Loucy (cell line): ENCODE results near the gene C18orf32.

Source experiments
- CTCF ChIP-seq: fragments of 200-600 bp; sonication (generic); conservative IDR thresholded peaks from 2 replicates; pipeline ENCODE4 v1.5.1; 2014; ENCODE audit warnings: mild to moderate bottlenecking, antibody characterized with exemption, low read length
- EZH2phosphoT487 ChIP-seq: fragments of 200-600 bp; IDR thresholded peaks from 2 replicates; pipeline ENCODE4 v1.6.1; 2018; ENCODE audit warnings: antibody characterized with exemption, mild to moderate bottlenecking, moderate library complexity, borderline replicate concordance

- TF ChIP-seq CTCF (no peak), EZH2phosphoT487 (no peak)
Measured at GRCh38 chr18:49491534-49491856, 4.5 kb upstream of the C18orf32 start.
